PC-3 (cell line): Measurements from ENCODE around the gene TSFM.

Source experiments
- CTCF ChIP-seq: fragments of 300-600 bp; sonication (generic); conservative IDR thresholded peaks from 2 replicates; pipeline ENCODE4 v1.5.1; 2017; ENCODE audit warnings: antibody characterized with exemption, low read depth, mild to moderate bottlenecking, low read length
- EZH2 ChIP-seq: fragments of 300-600 bp; sonication (generic); IDR thresholded peaks from one replicate; pipeline ENCODE4 v1.6.1; 2017; ENCODE audit warnings: antibody characterized with exemption, mild to moderate bottlenecking, low read length; ENCODE audit not compliant: unreplicated experiment
- EZH2phosphoT487 ChIP-seq: fragments of 300-600 bp; sonication (generic); IDR thresholded peaks from 2 replicates; pipeline ENCODE4 v1.6.1; 2018; ENCODE audit warnings: mild to moderate bottlenecking, antibody characterized with exemption, low read length, borderline replicate concordance

- TF ChIP-seq EZH2: no peak
- TF ChIP-seq CTCF: peak; percentile 30; the same call in 1 of the 2 replicates
- TF ChIP-seq EZH2phosphoT487: no peak
These were observed 32.8 kb downstream of the TSFM start for GRCh38 chr12:57815177-57816000.
